Suppressor macrophage treated with lipopolysaccharide for 1 hour (primary cell): Measurements from ENCODE around the gene AKR7A2.
A peak's percentile ranks its signal among the peaks of the same experiment; 100 is the strongest.
"Not testable (repeated sequence)": the region's sequence is repeated elsewhere in the genome, so short reads cannot be mapped to it uniquely, and the experiment has no call there.

Source experiments
- DNase-seq, 3 donors: peaks; one replicate each; pipeline ENCODE4 v3.0.0-alpha.2; 2020 to 2022

AKR7A2 gene

GRCh38 chr1:19300211-19300610 lies 11.7 kb downstream of the AKR7A2 start:
- DNase-seq: no peak

- DNase-seq: no peak
These were observed 17.3 kb downstream of the AKR7A2 start for GRCh38 chr1:19294638-19295037.

GRCh38 chr1:19289244-19289643 lies 22.7 kb downstream of the AKR7A2 start:
- DNase-seq: no peak

GRCh38 chr1:19288324-19289241 lies 23.4 kb downstream of the AKR7A2 start, which contains the start of gene AKR7A3:
AKR7A3 (minus strand) TSS chr1:19288770; CDS start chr1:19288709, 61 bp downstream.
- DNase-seq: peak; percentile 70 to 87 (median 74)

- DNase-seq: no peak
These were observed 24.3 kb downstream of the AKR7A2 start for GRCh38 chr1:19287436-19288185.

- DNase-seq: not testable (repeated sequence)
These were observed 26.1 kb downstream of the AKR7A2 start for GRCh38 chr1:19285807-19286206.

GRCh38 chr1:19285366-19285765 lies 26.6 kb downstream of the AKR7A2 start:
- DNase-seq: not testable (repeated sequence)

GRCh38 chr1:19284881-19285280 lies 27.1 kb downstream of the AKR7A2 start:
- DNase-seq: no peak

- DNase-seq: no peak
These were observed 28.1 kb downstream of the AKR7A2 start for GRCh38 chr1:19283891-19284290.

GRCh38 chr1:19274636-19275035 lies 37.3 kb downstream of the AKR7A2 start:
- no peak for DNase-seq

- peak in 2 of 3 donors; percentile 22 to 49 for DNase-seq
These were observed 38.0 kb downstream of the AKR7A2 start for GRCh38 chr1:19273844-19274531.

- DNase-seq: no peak
These were observed 38.7 kb downstream of the AKR7A2 start for GRCh38 chr1:19273106-19273843.

- no peak for DNase-seq
These were observed 39.9 kb downstream of the AKR7A2 start for GRCh38 chr1:19272064-19272463.

- DNase-seq: not testable (repeated sequence)
These were observed 41.6 kb downstream of the AKR7A2 start for GRCh38 chr1:19270343-19270730.

- peak in 2 of 3 donors; percentile 6 to 25 for DNase-seq
These were observed 42.3 kb downstream of the AKR7A2 start for GRCh38 chr1:19269427-19270342.

- DNase-seq: no peak
These were observed 43.5 kb downstream of the AKR7A2 start for GRCh38 chr1:19268445-19268844.

GRCh38 chr1:19262744-19263143 lies 49.2 kb downstream of the AKR7A2 start:
- DNase-seq: no peak

GRCh38 chr1:19262047-19262446 lies 49.9 kb downstream of the AKR7A2 start:
- no peak for DNase-seq

- peak; percentile 28 to 70 (median 38) for DNase-seq
These were observed 51.5 kb downstream of the AKR7A2 start for GRCh38 chr1:19260211-19261138.

- DNase-seq: no peak
These were observed 53.6 kb downstream of the AKR7A2 start for GRCh38 chr1:19258353-19258752.
